Measurements from ENCODE around the gene GIMAP1. TPM values are rescaled to one million over a fixed set of nuclear protein-coding genes. Genes with fewer than 3 reads are reported as not detected.

The GIMAP1 gene
- polyA plus RNA-seq, 1 donor from 2014 or later: not detected

- H3K9me3 ChIP-seq (ENCODE audit: low read length): no peaks in the 10 kb centered on the region
- no peak overlapping the region for H2AFZ ChIP-seq (ENCODE audit: low read depth, low read length)
- H3K79me2 ChIP-seq (replicated peaks; ENCODE audit: insufficient read depth, low read length): no peaks in the 10 kb centered on the region
- no peaks in the 10 kb centered on the region for H4K20me1 ChIP-seq (ENCODE audit: insufficient read depth)
- H3K9me2 ChIP-seq (ENCODE audit: insufficient read depth, low read length): no peaks in the 10 kb centered on the region
- H3F3A ChIP-seq (ENCODE audit: insufficient read depth, low read length, poor library complexity, severe bottlenecking): no peaks in the 10 kb centered on the region
- H3K4me2 ChIP-seq (ENCODE audit: low read length): no peak overlapping the region
- no peak overlapping the region for H3K9ac ChIP-seq (ENCODE audit: low read length)
- H3K36me3 ChIP-seq (ENCODE audit: insufficient read depth, low read length): no peaks in the 10 kb centered on the region
- TF ChIP-seq SMC3 (conservative IDR thresholded peaks at IDR 0.05; ENCODE audit: poor library complexity) (no peak), EZH2 (IDR thresholded peaks at IDR 0.05; ENCODE audit: borderline replicate concordance, insufficient read depth, low read length, poor library complexity, severe bottlenecking) (no peak), CTCF (IDR thresholded peaks at IDR 0.05; ENCODE audit: poor library complexity, severe bottlenecking) (no peak), TAF1 (IDR thresholded peaks at IDR 0.05; ENCODE audit: low read depth) (no peak), RAD21 (conservative IDR thresholded peaks at IDR 0.05) (no peak), POLR2AphosphoS5 (IDR thresholded peaks at IDR 0.05) (no peak), MXI1 (conservative IDR thresholded peaks at IDR 0.05; ENCODE audit: poor library complexity, severe bottlenecking) (no peak), REST (IDR thresholded peaks at IDR 0.05; ENCODE audit: borderline replicate concordance) (no peak), EP300 (conservative IDR thresholded peaks at IDR 0.05; ENCODE audit: poor library complexity, severe bottlenecking) (no peak)
- no peak overlapping the region for H3K4me3 ChIP-seq (ENCODE audit: low read length)
- no peaks in the 10 kb centered on the region for H3K27me3 ChIP-seq (ENCODE audit: insufficient read depth, low read depth, low read length)
- H3K27ac ChIP-seq (ENCODE audit: low read length): no peak overlapping the region
These were observed 6.1 kb downstream of the GIMAP1 start for GRCh38 chr7:150722431-150722931.

GRCh38 chr7:150723467-150723866, 7.1 kb downstream of the GIMAP1 start:
- no peak for TF ChIP-seq REST (IDR thresholded peaks at IDR 0.05; ENCODE audit: borderline replicate concordance)
- TF ChIP-seq SMC3 (conservative IDR thresholded peaks at IDR 0.05; ENCODE audit: poor library complexity): no peak
- TF ChIP-seq CTCF (IDR thresholded peaks at IDR 0.05; ENCODE audit: poor library complexity, severe bottlenecking): no peak
- no peak for TF ChIP-seq TAF1 (IDR thresholded peaks at IDR 0.05; ENCODE audit: low read depth)
- no peak for TF ChIP-seq MXI1 (conservative IDR thresholded peaks at IDR 0.05; ENCODE audit: poor library complexity, severe bottlenecking)
- TF ChIP-seq EZH2 (IDR thresholded peaks at IDR 0.05; ENCODE audit: borderline replicate concordance, insufficient read depth, low read length, poor library complexity, severe bottlenecking): no peak
- no peak for TF ChIP-seq RAD21 (conservative IDR thresholded peaks at IDR 0.05)
- no peak for TF ChIP-seq EP300 (conservative IDR thresholded peaks at IDR 0.05; ENCODE audit: poor library complexity, severe bottlenecking)
- no peak for TF ChIP-seq POLR2AphosphoS5 (IDR thresholded peaks at IDR 0.05)
- no peaks in the 10 kb centered on the region for H3K36me3 ChIP-seq (ENCODE audit: insufficient read depth, low read length)
- no peak overlapping the region for H3K27ac ChIP-seq (ENCODE audit: low read length)
- H3K9me3 ChIP-seq (ENCODE audit: low read length): no peaks in the 10 kb centered on the region
- H3K4me2 ChIP-seq (ENCODE audit: low read length): no peak overlapping the region
- H3K4me3 ChIP-seq (ENCODE audit: low read length): no peak overlapping the region
- no peak overlapping the region for H3K9ac ChIP-seq (ENCODE audit: low read length)
- H2AFZ ChIP-seq (ENCODE audit: low read depth, low read length): no peak overlapping the region
- H3K9me2 ChIP-seq (ENCODE audit: insufficient read depth, low read length): no peaks in the 10 kb centered on the region
- no peaks in the 10 kb centered on the region for H3K79me2 ChIP-seq (replicated peaks; ENCODE audit: insufficient read depth, low read length)
- H3K27me3 ChIP-seq (ENCODE audit: insufficient read depth, low read depth, low read length): no peaks in the 10 kb centered on the region
- H3F3A ChIP-seq (ENCODE audit: insufficient read depth, low read length, poor library complexity, severe bottlenecking): no peaks in the 10 kb centered on the region
- no peaks in the 10 kb centered on the region for H4K20me1 ChIP-seq (ENCODE audit: insufficient read depth)
